Prostate gland (tissue), 2 donors: Measurements from ENCODE around the gene CDKL1. TPM values are rescaled to one million over a fixed set of nuclear protein-coding genes. Genes with fewer than 3 reads are reported as not detected.

Experiments used
- DNase-seq: peaks from one replicate; pipeline ENCODE4 v3.0.0-alpha.2; 2019; ENCODE audit warnings: low spot score
- H3K27ac ChIP-seq, 2 donors: fragments of 200-600 bp; sonication (generic); 2 replicates each; pipeline ENCODE4 v1.5.1; 2017 to 2019
- H3K27me3 ChIP-seq: fragments of 200-600 bp; sonication (generic); replicated peaks from 2 replicates; pipeline ENCODE4 v1.5.1; 2019; ENCODE audit not compliant: insufficient read depth
- H3K36me3 ChIP-seq, 2 donors: fragments of 200-600 bp; sonication (generic); 1 replicate in 1 of 2; 2 replicates in 1 of 2; pipeline versions ENCODE4 v1.5.1 to v1.8.1; 2017 to 2019
- H3K4me1 ChIP-seq: fragments of 200-600 bp; sonication (generic); replicated peaks from 2 replicates; pipeline ENCODE4 v1.5.1; 2019
- H3K4me3 ChIP-seq, 2 donors: fragments of 200-600 bp; sonication (generic); 2 replicates each; pipeline ENCODE4 v1.5.1; 2017 to 2019
- H3K9me3 ChIP-seq: fragments of 200-600 bp; sonication (generic); 2 replicates; pipeline ENCODE4 v1.5.1; 2017
- POLR2A ChIP-seq: fragments of 450-650 bp; IDR thresholded peaks from one replicate; pipeline ENCODE4 v1.6.1; 2016; ENCODE audit warnings: antibody characterized with exemption, mild to moderate bottlenecking
- POLR2AphosphoS5 ChIP-seq: sonication (generic); formaldehyde crosslinking; IDR thresholded peaks from one replicate; pipeline ENCODE4 v1.6.1; 2017; ENCODE audit warnings: antibody characterized with exemption
- WGBS: methylation state at CpG from one replicate; pipeline ENCODE4 v1.1.5; 2018; 5-methylcytosine and 5-hydroxymethylcytosine counted together
- intact Hi-C: fragments of 100-400 bp; cut with DNase I; formaldehyde crosslinking; loops from one replicate; pipeline ENCODE4 v1.14.2; 2022
- total RNA-seq, 2 donors: library from RNA; depleted of rRNA; stranded (reverse); fragments of >200 nt; gene quantifications; one replicate each; pipeline ENCODE4 v1.1.0, GENCODE V29; 2016
- TF ChIP-seq, protein P1 (sequence below), 4 experiments: fragments of 200-600 bp in 2 of 4; fragments of 450-650 bp in 2 of 4; sonication (generic) in 2 of 4; IDR thresholded peaks; 1 replicate in 3 of 4; 2 replicates in 1 of 4; pipeline ENCODE4 v1.5.1; 2016 to 2019; ENCODE audit warnings: antibody characterized with exemption in 4 of 4, mild to moderate bottlenecking in 2 of 4, moderate library complexity in 2 of 4

Gene CDKL1
- total RNA-seq, 2 donors from 2014 or later = 3.4 to 18.5 TPM

DNA sequence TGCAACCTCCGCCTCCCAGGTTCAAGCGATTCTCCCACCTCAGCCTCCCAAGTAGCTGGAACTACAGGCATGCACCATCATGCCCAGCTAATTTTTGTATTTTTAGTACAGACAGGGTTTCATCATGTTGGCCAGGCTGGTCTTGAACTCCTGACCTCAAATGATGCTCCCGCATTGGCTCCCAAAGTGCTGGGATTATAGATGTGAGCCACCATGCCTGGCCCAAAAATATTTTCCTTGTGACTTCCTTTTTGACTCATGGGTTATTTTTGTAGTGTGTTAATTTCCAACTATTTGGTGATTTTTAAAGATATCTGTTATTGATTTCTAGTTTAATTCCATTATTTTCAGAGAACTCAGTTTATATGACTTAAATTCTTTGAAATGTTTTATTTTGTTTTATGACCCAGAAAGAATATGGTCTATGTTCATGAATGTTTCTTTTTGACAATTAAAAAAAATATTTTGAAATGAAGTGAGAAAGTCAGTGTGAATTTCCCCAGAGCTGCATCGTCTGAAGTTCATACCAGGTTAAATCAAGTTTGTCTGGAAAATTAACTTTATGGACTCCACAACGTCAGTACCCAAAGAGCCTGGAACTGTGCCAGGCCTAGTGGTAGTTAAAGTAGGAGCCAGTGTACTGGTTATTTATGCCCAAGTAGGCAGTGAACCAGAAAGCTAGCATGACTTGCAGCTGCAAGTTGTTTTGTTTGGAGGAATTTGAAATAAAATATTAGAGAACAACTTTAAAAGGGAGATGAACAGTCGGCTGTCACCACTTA lies 2.8 kb upstream of the CDKL1 start:
- TF ChIP-seq POLR2A = no peak
- TF ChIP-seq POLR2AphosphoS5 = peak; percentile 56
- TF ChIP-seq, protein P1, sequence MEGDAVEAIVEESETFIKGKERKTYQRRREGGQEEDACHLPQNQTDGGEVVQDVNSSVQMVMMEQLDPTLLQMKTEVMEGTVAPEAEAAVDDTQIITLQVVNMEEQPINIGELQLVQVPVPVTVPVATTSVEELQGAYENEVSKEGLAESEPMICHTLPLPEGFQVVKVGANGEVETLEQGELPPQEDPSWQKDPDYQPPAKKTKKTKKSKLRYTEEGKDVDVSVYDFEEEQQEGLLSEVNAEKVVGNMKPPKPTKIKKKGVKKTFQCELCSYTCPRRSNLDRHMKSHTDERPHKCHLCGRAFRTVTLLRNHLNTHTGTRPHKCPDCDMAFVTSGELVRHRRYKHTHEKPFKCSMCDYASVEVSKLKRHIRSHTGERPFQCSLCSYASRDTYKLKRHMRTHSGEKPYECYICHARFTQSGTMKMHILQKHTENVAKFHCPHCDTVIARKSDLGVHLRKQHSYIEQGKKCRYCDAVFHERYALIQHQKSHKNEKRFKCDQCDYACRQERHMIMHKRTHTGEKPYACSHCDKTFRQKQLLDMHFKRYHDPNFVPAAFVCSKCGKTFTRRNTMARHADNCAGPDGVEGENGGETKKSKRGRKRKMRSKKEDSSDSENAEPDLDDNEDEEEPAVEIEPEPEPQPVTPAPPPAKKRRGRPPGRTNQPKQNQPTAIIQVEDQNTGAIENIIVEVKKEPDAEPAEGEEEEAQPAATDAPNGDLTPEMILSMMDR (IDR thresholded peaks at IDR 0.05) = no peak

DNA sequence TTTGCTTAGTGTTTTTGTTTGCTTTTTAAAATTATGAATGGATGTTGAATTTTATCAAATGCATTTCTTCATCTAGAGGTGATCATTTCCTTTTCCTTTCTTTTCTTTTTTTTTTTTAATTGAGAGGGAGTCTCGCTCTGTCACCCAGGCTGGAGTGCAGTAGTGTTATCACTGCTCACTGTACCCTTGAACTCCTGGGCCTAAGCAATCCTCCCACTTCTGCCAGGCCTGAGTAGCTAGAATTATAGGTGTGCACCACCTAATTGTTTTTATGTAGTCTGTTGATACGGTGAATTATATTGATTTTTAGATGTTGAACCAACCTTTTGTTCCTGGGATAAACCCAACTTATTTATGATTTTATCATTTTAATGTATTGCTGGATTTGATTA lies 1.5 kb upstream of the CDKL1 start:
- 97% methylated on average over 2 of the region's 2 CpGs for WGBS
- no peak for TF ChIP-seq POLR2AphosphoS5
- TF ChIP-seq, protein P1 (IDR thresholded peaks at IDR 0.05) = no peak
- TF ChIP-seq POLR2A = no peak
- Histone ChIP-seq H3K4me1 (no peaks in the 10 kb centered on the region), H3K27me3 (no peaks in the 10 kb centered on the region), H3K27ac (peak overlapping the region in 1 of 2 donors; percentile 83), H3K9me3 (no peaks in the 10 kb centered on the region), H3K4me3 (no peak overlapping the region), H3K36me3 (no peaks in the 10 kb centered on the region)
- intact Hi-C loops = loop anchor here (5.0 kb wide), 2 partner anchors 56 to 76 kb away; no protein-coding TSS in a partner anchor
- DNase-seq = no peak

More for the DNA sequence above, 2.8 kb upstream of the CDKL1 start:
- WGBS = 43% methylated on average over 6 of the region's 6 CpGs
- Histone ChIP-seq H3K27me3 (no peaks in the 10 kb centered on the region), H3K4me3 (no peak overlapping the region), H3K27ac (peak overlapping the region in 1 of 2 donors; percentile 38), H3K36me3 (no peaks in the 10 kb centered on the region), H3K4me1 (no peaks in the 10 kb centered on the region), H3K9me3 (no peaks in the 10 kb centered on the region)
- DNase-seq = peak; percentile 69
- intact Hi-C loops = loop anchor here (5.0 kb wide), 2 partner anchors 57 to 77 kb away; no protein-coding TSS in a partner anchor

DNA sequence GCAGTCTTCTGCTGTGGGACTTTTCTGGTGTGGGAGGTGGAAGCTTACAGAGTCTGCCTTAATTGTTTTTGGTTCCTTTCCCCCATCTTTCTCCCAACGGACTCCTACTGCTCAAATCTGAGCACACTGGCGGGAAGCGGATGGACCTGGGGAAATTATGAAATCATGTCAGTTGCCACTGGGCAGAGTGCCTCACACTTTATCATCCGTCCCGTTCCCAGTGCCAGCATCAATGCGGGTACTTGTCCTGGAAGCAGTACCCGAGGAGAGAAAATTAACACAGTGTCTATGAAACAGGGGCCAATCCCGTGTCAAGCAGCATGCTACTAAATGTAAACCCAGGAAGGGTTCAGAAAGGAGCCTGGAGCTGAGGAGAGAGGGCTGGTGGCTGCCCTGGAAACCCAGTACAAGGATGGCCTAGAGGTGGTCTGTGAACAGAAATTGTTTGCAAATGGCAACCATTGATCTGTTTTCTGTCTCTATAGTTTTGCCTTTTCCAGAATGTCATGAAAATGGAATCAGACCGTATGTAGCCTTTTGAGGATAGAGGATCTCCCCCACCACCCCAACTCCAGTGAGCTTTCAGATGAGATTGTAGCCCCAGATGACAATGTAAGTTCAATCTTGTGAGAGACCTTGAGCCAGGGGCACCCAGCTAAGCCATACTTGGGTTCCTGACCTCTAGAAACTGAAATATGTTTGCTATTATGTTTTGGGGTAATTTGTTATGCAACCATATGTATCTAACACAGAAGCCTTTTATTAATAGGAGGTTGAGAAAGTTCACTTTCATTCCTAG lies 908 bp upstream of the CDKL1 start:
- 19% methylated on average over 9 of the region's 9 CpGs for WGBS
- TF ChIP-seq, protein P1 (IDR thresholded peaks at IDR 0.05) = no peak
- TF ChIP-seq POLR2AphosphoS5 = peak; percentile 22
- Histone ChIP-seq H3K36me3 (no peaks in the 10 kb centered on the region), H3K4me3 (peak overlapping the region; percentile 64 to 68), H3K4me1 (no peaks in the 10 kb centered on the region), H3K27me3 (no peaks in the 10 kb centered on the region), H3K27ac (peak overlapping the region; percentile 78 to 83), H3K9me3 (no peaks in the 10 kb centered on the region)
- DNase-seq = peak; percentile 31
- intact Hi-C loops = loop anchor here (2.0 to 5.0 kb wide), 3 partner anchors 55 to 133 kb away; no protein-coding TSS in a partner anchor

DNA sequence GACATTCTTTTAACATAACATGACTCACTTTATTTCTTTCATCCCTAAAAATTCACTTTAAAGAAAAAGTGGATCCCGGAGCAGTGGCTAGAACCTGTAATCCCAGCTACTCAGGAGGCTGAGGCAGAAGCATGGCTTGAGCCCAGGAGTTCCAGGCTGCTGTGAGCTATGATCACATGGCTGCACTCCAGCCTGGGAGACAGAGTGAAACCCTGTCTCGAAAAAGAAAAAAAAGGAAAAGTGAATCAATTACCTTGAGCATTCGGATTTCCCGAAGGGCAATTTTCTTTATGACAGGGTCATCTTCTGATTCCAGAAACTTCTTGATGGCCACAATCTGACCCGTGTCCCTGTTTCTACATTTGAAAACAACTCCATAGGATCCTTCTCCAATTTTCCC lies 1.2 kb downstream of the CDKL1 start:
- TF ChIP-seq POLR2A (no peak), POLR2AphosphoS5 (no peak)
- TF ChIP-seq, protein P1 (IDR thresholded peaks at IDR 0.05) = no peak
- H3K27ac ChIP-seq = peak overlapping the region; percentile 78 to 83
- DNase-seq = no peak
- H3K36me3 ChIP-seq = no peaks in the 10 kb centered on the region
- H3K9me3 ChIP-seq = no peaks in the 10 kb centered on the region
- WGBS = 60% methylated on average over 5 of the region's 5 CpGs
- H3K4me3 ChIP-seq = peak overlapping the region; percentile 64 to 68
- H3K4me1 ChIP-seq = no peaks in the 10 kb centered on the region
- intact Hi-C loops = loop anchor here (5.0 kb wide), 2 partner anchors 53 to 73 kb away; no protein-coding TSS in a partner anchor
- no peaks in the 10 kb centered on the region for H3K27me3 ChIP-seq
